ENCODE data around the gene GNLY. TPM values are rescaled to one million over a fixed set of nuclear protein-coding genes. Genes with fewer than 3 reads are reported as not detected.
A peak's percentile ranks its signal among the peaks of the same experiment; 100 is the strongest.

The GNLY gene
- total RNA-seq, 3 donors from 2014 or later, result 3.0 to 6.5 (median 4.3) TPM

GRCh38 chr2:85695691-85696668 is 1.8 kb downstream of the GNLY start:
- no peak for ATAC-seq
- no peaks in the 10 kb centered on the region for H3K9me3 ChIP-seq
- no peaks in the 10 kb centered on the region for H3K4me1 ChIP-seq (ENCODE audit: low read depth)
- DNase-seq, result no peak
- H3K4me3 ChIP-seq, result no peak overlapping the region
- no peaks in the 10 kb centered on the region for H3K36me3 ChIP-seq (ENCODE audit: low read depth)
- TF ChIP-seq CTCF (IDR thresholded peaks at IDR 0.05), result no peak
- intact Hi-C loops (cut with DNase I, micrococcal nuclease), result no loop called here

GRCh38 chr2:85697096-85697495 is 2.9 kb downstream of the GNLY start:
- Histone ChIP-seq H3K36me3 (ENCODE audit: low read depth) (no peaks in the 10 kb centered on the region), H3K9me3 (no peaks in the 10 kb centered on the region), H3K4me1 (ENCODE audit: low read depth) (no peaks in the 10 kb centered on the region), H3K4me3 (no peak overlapping the region)
- no peak for TF ChIP-seq CTCF (IDR thresholded peaks at IDR 0.05)
- ATAC-seq, result no peak
- intact Hi-C loops (cut with DNase I, micrococcal nuclease), result no loop called here
- no peak for DNase-seq

- TF ChIP-seq CTCF (IDR thresholded peaks at IDR 0.05), result no peak
- H3K36me3 ChIP-seq (ENCODE audit: low read depth), result no peaks in the 10 kb centered on the region
- DNase-seq, result no peak
- intact Hi-C loops (cut with DNase I, micrococcal nuclease), result no loop called here
- H3K9me3 ChIP-seq, result no peaks in the 10 kb centered on the region
- H3K4me1 ChIP-seq (ENCODE audit: low read depth), result no peaks in the 10 kb centered on the region
- ATAC-seq, result no peak
- H3K4me3 ChIP-seq, result no peak overlapping the region
These were observed 3.6 kb downstream of the GNLY start for GRCh38 chr2:85697716-85698115.

- Histone ChIP-seq H3K4me3 (no peak overlapping the region), H3K9me3 (no peaks in the 10 kb centered on the region), H3K4me1 (ENCODE audit: low read depth) (no peaks in the 10 kb centered on the region), H3K36me3 (ENCODE audit: low read depth) (no peaks in the 10 kb centered on the region)
- ATAC-seq (no peak), DNase-seq (no peak)
- intact Hi-C loops (cut with DNase I, micrococcal nuclease), result no loop called here
- TF ChIP-seq CTCF (IDR thresholded peaks at IDR 0.05), result no peak
These were observed 4.2 kb downstream of the GNLY start for GRCh38 chr2:85698184-85698879.

- Histone ChIP-seq H3K4me3 (no peak overlapping the region), H3K4me1 (ENCODE audit: low read depth) (no peaks in the 10 kb centered on the region), H3K9me3 (no peaks in the 10 kb centered on the region), H3K36me3 (ENCODE audit: low read depth) (no peaks in the 10 kb centered on the region)
- ATAC-seq (peak; percentile 29), DNase-seq (no peak)
- intact Hi-C loops (cut with DNase I, micrococcal nuclease), result no loop called here
- no peak for TF ChIP-seq CTCF (IDR thresholded peaks at IDR 0.05)
These were observed 4.7 kb downstream of the GNLY start for GRCh38 chr2:85698880-85699254.

All from mucosa of descending colon (tissue), 3 donors.